Dedifferentiated amniotic fluid mesenchymal stem cell (primary cell): ENCODE results near the gene IFT80.

Experiments used
- DNase-seq: peaks from one replicate; pipeline ENCODE4 v3.0.0-alpha.2; 2016; ENCODE audit errors: extremely low spot score

IFT80 gene

DNA sequence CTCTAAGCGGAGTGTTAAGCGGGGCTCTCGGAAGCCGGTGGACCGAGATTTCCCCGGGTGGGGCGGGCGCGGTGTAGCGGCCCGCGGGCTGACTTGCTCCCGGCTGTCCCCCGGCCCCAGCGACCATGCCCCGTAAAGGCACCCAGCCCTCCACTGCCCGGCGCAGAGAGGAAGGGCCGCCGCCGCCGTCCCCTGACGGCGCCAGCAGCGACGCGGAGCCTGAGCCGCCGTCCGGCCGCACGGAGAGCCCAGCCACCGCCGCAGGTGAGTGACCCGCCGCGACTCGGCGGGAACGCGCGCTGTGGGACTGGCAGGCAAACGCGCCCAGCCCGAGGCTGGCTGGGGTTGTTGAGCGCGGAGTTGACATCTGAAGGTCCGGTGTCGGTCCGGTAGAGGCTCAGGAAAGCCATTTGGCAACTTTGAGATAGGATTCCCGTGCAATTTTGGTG lies 1.7 kb upstream of the IFT80 start:
- DNase-seq, result no peak

DNA sequence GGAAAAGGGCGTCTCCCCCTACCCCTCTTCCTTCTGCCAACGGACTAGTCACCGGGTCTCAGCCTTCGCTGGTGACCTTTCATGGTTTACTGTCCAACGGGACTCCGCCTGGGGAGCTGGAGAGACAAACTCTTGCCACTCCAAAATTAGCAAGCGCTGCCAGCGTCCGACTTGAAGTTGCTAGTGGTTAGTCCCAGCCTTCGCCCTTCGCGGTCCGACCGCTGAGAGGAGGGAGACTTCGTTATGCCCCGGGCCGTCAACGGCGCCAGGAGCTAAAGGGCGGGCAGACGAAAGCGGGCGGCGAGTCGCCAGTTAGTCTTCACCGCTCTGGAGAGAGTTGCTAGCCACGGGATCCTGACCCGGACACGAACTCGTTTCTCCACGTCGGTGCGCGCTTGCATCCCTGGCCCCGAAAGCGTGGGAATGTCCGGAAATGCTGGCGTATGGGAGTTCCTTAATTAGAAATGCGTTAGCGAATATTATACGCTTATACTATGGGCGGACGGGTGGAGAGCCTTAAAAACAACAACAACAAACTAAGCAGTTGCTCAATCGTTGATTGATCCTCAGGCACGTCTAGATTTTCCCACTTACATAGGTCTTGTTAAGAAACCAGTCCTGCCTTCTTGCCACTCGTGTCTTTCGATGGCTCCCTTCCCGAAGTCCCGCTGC lies 1.1 kb upstream of the IFT80 start:
- DNase-seq, result peak; percentile 37

DNA sequence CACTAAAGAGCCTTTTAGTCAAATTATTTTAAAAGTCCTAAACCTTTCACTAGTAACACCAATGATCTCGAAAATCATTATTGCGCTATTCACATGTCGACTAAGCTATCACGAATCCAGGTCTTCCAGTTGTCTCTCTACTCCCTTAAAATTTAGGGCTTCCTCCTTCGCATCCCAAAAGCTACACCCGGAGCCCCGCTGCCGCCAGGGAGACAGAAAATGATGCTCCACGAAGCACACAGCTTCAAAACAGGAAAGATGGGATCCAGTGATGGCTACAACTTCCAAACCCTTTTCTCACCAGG lies 253 bp downstream of the IFT80 start:
- DNase-seq, result no peak

DNA sequence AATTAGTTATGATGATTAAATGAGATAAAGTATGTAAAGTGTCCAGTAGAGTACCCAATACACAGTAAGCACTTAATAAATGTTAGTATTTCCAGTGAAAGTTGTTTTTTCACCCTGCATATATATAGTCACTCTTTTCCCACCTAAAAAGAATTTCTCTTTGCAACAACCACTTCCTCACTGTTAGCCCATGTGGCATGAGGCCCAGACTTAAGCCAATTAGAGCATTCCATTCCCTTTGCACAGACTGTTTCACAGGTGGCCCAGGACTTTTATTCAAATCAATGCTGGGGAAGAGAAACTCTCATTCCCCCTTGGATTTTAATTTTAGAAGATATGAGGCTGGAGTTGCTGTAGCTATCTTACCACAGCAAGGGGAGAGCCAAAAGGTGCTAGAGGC lies 3.7 kb downstream of the IFT80 start:
- DNase-seq, result no peak

DNA sequence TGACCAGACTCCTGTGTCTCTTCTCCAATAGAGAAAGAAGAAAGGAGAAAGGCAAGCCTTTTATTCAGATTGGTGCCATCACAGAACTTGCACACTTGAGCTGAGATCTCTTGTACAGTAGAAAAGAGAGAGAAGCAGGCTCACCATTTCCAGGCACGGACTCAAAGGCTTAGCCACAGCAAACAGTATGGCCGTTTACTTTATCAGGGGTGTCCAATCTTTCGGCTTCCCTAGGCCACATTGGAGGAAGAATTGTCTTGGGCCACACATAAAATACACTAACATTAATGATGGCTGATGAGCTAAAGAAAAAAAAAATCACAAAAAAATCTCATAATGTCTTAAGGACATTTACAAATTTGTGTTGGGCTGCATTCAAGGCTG lies 5.0 kb downstream of the IFT80 start:
- no peak for DNase-seq

DNA sequence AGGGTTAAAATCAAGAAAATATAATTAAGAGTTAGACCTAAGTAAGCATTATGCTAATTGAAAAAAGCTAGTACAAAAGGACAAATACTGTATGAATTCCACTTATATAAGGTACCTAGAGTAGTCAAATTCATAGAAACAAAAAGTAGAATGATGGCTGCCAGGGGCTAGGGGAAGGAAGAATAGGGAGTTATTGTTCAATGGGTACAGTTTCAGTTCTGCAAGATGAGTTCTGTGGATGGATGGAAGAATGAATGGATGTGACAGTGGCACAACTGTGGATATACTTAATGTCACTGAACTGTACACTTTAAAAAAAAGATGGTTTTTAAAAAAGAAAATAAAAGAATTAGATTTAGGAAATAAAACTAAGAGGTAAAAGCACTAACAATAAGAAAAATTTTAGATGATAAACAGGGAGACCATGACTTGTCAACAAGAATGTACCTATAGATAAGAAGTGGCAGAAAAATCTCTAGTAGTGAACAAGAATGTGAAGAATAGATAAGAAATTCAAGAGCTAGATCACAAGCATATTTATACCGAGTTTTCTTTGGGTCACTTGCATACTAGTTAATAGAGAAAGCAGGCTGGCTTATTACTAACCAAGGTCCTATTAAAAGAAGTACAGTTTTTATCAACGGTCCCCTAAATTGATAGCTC lies 5.5 kb downstream of the IFT80 start:
- DNase-seq, result no peak

DNA sequence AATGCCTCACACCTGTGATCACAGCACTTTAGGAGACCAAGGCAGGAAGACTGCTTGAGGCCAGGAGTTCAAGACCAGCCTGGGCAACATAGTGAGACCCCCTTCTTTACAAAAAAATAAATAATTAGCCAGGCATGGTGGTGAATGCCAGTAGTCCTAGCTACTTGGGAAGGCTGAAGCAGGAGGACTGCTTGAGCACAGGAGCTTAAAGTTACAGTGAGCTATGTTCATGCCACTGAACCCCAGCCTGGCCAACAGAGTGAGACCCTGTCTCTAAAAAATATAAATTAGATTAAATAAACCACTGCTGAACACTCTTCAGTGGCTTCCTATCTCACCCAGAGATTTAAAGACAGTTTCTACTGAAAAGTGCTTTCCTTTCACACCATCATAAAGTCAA lies 6.2 kb downstream of the IFT80 start:
- no peak for DNase-seq

DNA sequence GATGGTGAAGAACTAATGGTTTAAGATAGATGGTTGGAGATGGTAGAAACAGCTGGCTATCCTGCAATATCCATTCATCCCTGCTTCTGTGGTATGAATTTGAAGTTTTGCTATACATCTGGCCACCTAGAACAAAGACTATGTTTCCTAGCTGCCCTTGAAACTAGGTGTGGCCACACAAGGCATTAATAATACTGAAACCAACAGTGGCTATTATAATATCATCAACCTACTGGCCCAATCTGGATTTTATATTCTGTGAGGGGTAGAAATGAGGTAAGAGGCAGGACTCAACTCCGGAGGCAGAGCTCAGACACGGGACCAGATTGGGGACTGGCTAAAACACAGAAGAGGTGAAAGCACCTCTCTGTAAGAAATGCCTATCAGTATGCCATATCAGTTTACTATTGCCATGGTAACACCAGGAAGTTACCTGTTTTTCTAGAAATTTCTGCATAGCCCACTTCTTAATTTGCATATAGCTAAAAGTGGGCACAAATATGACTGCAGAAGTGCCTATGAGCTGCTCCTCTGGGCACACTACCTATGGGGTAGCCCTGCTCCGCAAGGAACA lies 8.4 kb downstream of the IFT80 start:
- DNase-seq, result no peak

DNA sequence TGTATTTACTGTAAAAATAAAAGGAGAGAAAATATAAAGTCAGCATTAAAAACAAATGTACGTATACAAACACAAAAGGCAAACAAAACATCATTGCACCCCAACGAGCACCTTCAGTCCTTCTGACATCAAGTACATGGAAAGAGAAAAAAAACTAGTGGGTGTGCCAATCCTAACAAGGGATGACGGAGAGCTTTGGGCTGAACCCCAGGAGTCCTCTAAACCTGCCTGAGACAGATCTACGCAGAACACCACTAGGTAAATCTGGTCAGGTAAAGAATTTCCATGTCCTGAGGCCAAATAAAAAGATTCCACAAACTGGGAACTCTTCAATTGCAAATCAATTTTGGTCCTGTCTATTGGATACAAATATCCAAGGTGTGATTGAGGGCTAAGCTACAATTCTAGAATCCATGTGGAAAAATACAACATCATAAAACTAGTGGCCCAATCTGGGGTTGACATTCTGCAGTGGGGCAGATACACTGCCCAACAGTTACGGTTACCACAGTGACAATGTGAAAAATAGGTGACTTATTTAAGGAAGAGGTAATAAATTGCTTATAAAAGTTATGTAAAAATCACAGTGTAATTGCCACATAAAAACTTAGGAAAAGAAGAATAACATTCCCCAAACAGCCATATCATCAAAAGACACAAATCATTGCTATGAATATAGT lies 14.2 kb downstream of the IFT80 start:
- DNase-seq, result no peak

DNA sequence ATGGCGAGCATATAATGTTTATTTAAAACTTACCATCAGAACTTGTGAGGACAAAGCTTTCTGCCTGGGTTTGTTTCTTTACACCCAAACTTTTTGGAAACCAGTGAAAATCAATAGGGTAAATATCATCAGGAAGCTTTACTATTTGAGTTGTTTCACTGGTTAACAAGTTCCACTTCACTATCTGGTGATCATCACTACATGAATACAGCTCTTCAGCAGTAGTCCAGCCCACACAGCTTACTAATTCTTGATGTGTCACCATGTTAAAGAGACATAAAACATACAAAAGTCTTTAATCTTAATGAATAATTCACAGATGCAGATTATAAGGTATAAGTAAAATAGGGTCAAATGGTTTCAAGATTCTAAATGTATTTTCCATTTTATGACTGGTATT lies 17.6 kb downstream of the IFT80 start:
- no peak for DNase-seq

DNA sequence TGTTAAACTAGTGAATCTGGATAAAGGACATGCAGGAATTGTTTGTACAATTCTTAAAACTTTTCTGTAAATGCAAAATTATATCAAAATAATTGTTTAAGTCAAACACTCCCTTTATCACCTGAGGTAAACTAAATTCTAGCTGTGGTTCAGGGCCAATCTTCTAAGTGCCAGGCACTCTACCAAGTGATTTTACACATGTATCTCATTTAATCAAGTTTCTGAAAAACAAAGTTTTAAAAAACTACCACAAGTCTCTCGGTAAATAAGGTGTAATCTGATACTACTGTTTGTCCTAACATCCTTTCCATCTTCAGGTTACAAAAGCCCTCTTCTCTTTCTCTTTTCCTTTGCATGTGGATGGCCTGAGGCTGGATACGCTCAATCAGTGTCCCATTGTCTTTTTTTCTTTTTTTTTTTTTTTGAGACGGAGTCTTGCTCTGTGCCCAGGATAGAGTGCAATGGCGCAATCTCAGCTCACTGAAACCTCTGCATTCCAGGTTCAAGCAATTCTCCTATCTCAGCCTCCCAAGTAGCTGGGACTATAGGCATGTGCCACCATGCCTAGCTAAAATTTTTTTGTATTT lies 19.3 kb downstream of the IFT80 start:
- DNase-seq, result no peak

DNA sequence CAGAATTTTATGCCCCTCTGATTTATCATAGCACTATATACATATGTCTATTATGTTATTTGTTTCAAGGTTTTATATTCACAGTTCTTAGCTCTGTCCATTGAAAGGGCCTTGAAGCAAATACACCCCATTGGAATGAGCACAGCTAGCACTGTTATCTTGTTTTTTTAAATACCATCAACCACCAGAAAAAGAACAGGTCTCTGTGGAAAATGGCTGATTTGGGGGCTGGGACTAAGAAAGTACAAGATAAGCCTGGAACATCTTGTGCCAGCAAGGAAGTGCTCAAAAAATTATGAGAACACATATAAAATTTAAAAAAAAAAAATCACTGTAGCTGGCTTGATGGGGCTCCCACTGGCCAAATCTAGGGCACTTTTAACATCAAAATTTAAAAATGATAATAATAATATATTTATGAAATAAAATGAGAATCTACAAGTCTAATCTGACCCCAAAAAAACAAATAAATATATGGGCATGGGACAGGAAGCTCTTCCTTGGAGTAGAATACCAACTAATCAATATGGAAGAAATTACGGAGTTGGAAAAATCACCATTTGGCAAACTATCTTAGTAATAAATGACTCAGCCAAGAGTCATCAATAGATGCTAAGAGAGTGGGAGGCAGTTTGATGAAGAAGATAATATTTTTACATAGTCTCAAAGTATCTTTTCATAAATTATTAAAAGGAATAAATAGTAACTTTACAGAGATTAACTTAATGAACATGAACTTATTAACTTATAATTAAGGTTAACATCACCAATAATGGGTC lies 20.5 kb downstream of the IFT80 start:
- DNase-seq, result no peak

DNA sequence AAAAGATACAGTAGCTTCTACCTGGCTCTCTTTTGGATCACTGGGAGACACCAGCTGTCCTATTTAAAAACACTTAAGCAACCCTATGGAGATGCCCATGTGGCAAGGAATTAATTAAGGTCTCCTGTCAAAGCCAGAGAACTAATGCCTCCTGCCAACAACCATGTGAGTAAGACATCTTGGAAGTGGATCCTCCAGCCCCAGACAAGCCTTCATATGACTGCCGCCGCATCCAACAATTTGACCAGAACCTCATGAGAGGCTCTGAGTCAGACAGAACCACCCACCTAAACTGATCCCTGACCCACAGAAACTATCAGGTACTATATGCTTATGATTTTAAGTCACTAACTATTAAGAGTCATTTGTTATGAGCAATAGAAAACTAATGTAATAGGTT lies 22.3 kb downstream of the IFT80 start:
- no peak for DNase-seq

DNA sequence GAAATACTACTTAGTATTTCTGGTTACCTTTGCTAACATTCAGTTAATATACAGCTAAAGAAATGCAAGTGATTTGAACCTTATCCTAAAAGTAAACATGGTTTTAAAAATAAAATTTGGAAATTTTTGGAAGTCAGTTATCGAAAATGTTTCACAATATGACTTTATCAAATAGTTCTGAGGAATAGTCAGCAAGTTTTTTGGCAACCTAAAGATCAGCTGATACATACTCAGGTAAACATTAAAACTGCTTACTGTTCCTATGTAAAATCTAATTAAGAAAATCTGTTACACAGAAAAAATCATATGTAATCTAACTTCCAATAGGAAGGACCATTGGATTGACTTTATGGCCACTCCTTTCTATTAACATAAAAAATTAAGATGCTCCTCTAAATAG lies 24.1 kb downstream of the IFT80 start:
- DNase-seq, result no peak

DNA sequence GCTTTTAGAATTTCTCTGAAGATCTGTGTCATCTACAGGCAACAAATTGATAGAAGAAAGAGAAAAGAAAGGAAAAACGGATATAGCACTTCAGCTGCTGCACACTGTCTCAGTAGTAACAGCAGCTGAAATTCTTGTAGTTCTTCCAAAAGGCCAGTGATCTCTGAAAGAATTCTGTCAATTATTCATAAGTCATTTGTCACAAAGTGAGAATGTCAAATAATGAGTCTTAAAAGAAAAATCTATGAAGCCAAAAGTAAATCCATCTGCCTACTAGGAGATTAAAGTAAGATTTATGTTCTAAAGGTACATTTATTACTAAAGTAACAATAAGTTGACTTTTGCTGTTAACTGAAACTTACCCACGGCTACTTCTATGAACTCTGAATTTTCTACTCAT lies 24.6 kb downstream of the IFT80 start:
- DNase-seq, result no peak

DNA sequence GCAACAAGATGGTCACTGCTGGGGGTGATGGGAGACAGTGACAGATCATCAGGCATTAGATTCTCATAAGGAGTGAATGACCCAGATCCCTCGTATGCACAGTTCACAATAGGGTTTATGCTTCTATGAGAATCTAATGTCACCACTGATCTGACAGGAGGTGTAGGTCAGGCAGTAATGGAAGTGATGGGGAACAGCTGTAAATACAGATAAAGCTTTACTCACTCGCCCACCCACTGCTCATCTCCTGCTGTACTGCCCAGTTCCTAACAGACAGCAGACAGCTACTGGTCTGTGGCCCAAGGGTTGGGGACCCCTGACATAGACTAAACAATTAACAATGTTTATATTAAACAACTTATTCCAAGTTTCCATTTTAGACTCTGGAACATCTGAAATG lies 25.4 kb downstream of the IFT80 start:
- no peak for DNase-seq

DNA sequence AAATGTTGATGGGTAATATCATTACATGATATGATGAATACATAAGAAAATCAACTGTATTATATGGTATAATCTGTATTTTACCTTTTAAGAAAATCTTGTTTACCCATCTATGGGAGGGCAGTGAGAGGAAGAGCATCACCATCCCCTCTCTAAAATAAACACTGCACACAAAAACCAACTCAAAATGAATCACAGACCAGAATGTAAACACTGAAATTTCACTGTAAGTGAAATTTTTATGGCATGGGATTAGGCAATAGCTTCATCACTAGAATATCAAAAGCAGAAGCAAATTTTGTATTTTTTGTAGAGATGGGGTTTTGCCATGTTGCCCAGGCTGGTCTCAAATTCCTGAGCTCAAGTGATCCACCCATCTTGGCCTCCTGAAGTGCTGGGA lies 26.2 kb downstream of the IFT80 start:
- DNase-seq, result peak; percentile 31

DNA sequence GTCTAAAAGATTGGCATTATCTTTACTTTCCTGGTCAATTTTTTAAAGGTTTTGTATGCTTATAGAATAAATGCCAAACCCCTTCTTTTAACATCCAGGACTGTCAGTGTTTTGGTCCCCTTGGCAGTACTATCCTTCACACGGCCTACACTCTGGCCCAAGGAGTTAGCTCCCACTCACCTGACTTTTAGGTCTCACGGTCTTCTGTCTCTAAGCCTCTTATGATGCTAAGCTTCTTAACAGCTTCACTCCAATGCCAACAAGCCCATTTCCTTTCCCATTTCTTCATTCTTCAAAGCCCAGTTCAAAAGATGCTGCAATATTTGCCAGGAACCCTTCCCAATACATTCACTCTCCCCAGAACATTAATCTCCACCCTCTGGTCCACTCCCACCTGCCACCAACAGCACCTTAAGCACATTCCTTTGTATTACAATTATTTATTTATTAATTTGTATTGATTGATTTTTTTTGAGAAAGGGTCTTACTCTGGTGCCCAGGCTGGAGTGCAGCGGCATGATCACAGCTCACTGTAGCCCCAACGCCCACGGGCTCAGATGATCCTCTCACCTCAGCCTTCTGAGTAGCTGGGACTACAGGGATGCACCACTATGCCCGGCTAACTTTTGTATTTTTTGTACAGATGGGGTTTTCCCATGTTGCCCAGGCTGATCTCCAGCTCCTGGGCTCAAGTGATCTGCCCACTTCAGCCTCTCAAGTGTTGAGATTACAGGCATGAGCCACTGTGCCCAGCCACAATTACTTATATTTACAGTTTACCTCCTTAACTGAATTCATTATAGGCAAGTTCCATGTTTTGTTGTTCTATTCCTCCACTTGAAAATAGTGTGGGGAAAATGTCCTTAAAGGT lies 27.8 kb downstream of the IFT80 start:
- DNase-seq, result no peak

DNA sequence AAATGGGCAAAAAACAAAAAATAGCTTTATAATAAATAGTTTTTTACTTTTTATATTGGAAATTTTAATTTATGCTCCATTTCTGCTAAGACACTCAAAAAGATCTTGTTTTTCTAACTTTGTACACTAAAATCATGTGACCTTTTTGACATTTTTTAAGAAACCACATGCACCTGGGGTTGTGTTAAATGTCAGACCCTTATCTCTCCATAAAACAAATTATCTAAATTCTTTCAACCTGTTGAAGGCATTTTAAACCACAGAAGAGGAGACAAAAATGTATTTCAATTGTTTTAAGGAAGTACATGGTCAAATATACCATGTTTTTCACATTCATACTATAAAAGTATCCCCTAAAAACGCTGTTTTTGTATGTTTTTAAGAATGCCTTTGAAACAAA lies 29.2 kb downstream of the IFT80 start:
- DNase-seq, result no peak

DNA sequence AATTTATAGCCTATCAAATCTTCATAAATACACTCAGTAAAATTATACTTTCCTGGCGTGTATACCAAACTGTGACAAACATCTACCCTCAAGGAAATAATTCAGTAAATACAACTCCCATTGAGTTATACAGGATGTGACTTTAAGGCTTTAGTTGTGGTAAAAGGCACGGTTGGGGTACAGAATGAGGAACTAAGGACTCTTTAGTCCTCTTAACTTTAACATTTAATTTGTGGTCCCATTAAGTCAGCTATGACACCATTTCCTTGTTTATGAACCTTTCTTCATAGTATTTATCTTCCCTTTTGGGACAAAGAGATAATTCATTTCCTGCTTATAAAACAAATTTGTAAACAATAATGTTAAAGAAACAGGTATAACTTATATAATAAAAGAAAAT lies 30.2 kb downstream of the IFT80 start:
- DNase-seq, result no peak
